ENCODE measurements around the gene ITGB3. TPM values are rescaled to one million over a fixed set of nuclear protein-coding genes. Genes with fewer than 3 reads are reported as not detected.

The ITGB3 gene
- total RNA-seq, 1 donor from 2014 or later, result 174 TPM

DNA sequence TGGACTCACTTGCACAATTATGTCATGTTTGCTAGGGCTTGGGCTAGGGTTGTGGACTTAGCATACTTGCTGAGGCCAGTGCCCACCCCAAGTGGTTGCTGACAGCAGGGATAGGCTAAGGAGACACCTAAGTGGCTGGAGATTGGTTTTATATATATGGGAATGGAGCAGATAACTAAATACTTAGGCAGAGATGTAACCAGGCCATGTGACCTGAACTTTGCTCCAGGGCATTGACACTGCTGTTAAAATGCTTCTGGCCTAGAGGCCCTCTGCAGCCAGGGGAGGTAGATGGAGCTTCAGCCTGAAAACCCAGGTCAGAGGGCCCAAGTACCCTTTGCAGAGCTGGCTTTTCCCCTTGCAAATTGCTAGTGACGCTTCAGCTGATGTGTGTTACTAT, 1.4 kb upstream of the ITGB3 start:
- Histone ChIP-seq H3K36me3 (ENCODE audit: control insufficient read depth, insufficient read depth, low read length) (peaks cover 4% of the 10 kb centered on the region), H3K27me3 (ENCODE audit: control insufficient read depth, insufficient read depth, low read length) (no peaks in the 10 kb centered on the region)
- DNase-seq (ENCODE audit: low read depth), result no peak

DNA sequence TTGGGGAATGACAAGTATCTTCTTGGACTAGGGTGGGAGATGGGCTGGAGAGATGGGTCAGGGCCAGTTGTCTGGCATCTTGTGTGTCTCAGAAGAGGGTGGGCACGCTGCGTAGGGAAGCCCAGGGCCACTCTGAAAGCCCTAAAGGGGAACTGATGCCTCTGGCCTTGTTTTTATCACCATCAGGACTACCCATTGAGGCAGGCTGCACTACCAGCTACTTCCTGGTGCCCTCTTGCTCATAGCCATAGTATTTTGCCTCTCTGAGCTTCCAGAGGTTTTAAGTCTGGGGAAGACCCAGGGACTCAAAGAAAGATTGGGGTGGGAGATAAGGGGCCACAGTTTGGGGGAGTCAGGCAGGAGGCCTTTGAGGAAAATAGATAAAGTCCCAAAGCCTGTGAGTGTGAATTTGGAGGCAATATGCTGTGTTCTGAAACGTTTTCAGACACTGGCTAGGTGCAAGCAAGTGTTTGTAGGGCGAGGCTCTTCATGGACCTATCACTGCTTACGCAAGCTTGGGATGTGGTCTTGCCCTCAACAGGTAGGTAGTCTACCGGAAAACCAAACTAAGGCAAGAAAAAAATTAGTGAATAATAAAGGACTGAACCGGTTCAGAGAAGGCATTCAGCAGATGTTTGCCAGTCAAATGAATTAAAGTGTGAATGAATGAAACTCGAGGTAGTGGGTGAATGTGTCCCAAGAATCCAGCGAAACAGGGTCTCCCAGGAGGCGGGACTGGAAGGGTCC, 688 bp upstream of the ITGB3 start:
- Histone ChIP-seq H3K27me3 (ENCODE audit: control insufficient read depth, insufficient read depth, low read length) (no peaks in the 10 kb centered on the region), H3K4me3 (ENCODE audit: low read depth, low read length) (peak overlapping the region; percentile 97), H3K36me3 (ENCODE audit: control insufficient read depth, insufficient read depth, low read length) (peaks cover 4% of the 10 kb centered on the region)
- no peak for DNase-seq (ENCODE audit: low read depth)
- TF ChIP-seq, protein P1, sequence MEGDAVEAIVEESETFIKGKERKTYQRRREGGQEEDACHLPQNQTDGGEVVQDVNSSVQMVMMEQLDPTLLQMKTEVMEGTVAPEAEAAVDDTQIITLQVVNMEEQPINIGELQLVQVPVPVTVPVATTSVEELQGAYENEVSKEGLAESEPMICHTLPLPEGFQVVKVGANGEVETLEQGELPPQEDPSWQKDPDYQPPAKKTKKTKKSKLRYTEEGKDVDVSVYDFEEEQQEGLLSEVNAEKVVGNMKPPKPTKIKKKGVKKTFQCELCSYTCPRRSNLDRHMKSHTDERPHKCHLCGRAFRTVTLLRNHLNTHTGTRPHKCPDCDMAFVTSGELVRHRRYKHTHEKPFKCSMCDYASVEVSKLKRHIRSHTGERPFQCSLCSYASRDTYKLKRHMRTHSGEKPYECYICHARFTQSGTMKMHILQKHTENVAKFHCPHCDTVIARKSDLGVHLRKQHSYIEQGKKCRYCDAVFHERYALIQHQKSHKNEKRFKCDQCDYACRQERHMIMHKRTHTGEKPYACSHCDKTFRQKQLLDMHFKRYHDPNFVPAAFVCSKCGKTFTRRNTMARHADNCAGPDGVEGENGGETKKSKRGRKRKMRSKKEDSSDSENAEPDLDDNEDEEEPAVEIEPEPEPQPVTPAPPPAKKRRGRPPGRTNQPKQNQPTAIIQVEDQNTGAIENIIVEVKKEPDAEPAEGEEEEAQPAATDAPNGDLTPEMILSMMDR (IDR thresholded peaks at IDR 0.05; ENCODE audit: insufficient read depth, low read length, poor library complexity, severe bottlenecking), result no peak

More for the DNA sequence above, 1.4 kb upstream of the ITGB3 start:
- TF ChIP-seq, protein P1 (IDR thresholded peaks at IDR 0.05; ENCODE audit: insufficient read depth, low read length, poor library complexity, severe bottlenecking), result no peak
- H3K4me3 ChIP-seq (ENCODE audit: low read depth, low read length), result no peak overlapping the region

GRCh38 chr17:47254403-47254943, 846 bp downstream of the ITGB3 start:
- TF ChIP-seq, protein P1 (IDR thresholded peaks at IDR 0.05; ENCODE audit: insufficient read depth, low read length, poor library complexity, severe bottlenecking), result no peak
- Histone ChIP-seq H3K27me3 (ENCODE audit: control insufficient read depth, insufficient read depth, low read length) (no peaks in the 10 kb centered on the region), H3K36me3 (ENCODE audit: control insufficient read depth, insufficient read depth, low read length) (peaks cover 5% of the 10 kb centered on the region), H3K4me3 (ENCODE audit: low read depth, low read length) (peak overlapping the region; percentile 97)
- DNase-seq (ENCODE audit: low read depth), result no peak

DNA sequence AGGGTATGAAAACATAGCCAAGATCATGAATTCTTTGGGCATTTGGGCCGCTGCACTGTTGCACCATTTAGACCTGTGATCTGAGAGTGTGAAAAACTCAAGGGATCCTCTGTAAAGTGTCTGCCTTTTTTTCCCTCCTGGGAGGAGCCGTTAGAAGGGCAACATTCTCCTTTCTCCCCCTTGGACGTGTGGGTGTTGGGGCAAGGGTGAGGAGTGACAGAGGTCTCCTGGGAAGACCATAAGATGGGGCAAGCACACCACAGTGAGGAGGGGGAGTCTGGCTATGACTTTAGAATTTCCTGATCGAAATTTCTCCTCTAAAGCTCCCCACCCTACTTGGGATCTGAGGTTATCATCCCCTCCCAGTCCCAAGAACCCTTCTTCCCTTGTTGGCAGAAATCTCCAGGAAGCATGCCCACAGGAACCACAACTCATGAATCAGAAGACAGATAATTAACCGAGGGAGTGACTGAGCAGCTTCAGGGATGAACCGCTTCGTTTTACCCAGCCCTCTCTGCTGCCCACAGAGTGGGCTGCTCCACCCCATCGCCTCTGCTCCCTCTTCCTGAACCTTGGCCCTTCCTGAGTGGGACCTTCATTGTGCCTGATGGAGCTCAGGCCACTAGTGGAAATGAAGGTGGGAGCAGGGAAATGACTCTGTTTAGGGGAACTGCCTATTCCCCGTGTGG, 4.2 kb downstream of the ITGB3 start:
- Histone ChIP-seq H3K36me3 (ENCODE audit: control insufficient read depth, insufficient read depth, low read length) (peaks cover 5% of the 10 kb centered on the region), H3K27me3 (ENCODE audit: control insufficient read depth, insufficient read depth, low read length) (no peaks in the 10 kb centered on the region), H3K4me3 (ENCODE audit: low read depth, low read length) (peak overlapping the region; percentile 97)
- DNase-seq (ENCODE audit: low read depth), result peak; percentile 88
- TF ChIP-seq, protein P1 (IDR thresholded peaks at IDR 0.05; ENCODE audit: insufficient read depth, low read length, poor library complexity, severe bottlenecking), result no peak

DNA sequence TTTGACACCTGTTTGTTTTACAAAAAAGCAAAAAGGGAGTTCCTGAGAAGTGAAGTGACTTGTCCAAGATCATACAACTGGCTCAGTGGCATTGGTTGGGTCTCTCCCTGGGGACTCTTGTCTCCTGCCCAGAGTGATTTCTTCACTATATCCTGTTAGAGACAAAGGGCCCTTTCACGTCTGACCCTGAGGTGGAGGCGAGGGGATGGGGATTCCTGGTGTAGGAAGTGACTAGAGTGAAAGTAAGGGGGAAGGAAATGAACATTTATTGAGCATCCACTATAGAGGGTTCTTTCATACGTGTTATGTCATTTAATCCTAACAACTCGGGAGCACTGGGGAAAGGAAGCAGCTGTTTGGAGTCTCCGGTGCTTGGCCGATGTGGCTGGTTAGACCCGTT, 9.0 kb downstream of the ITGB3 start:
- no peak for DNase-seq (ENCODE audit: low read depth)
- Histone ChIP-seq H3K27me3 (ENCODE audit: control insufficient read depth, insufficient read depth, low read length) (no peaks in the 10 kb centered on the region), H3K4me3 (ENCODE audit: low read depth, low read length) (no peak overlapping the region), H3K36me3 (ENCODE audit: control insufficient read depth, insufficient read depth, low read length) (peaks cover 3% of the 10 kb centered on the region)
- TF ChIP-seq, protein P1 (IDR thresholded peaks at IDR 0.05; ENCODE audit: insufficient read depth, low read length, poor library complexity, severe bottlenecking), result no peak

Data from kidney epithelial cell (primary cell).